Brain pericyte (primary cell): ENCODE data around the gene GCC1.

Experiments
- DNase-seq: peaks from one replicate; pipeline ENCODE4 v3.0.0-alpha.2; 2012; ENCODE audit warnings: low read depth, low spot score

GCC1 gene

GRCh38 chr7:127536394-127536691 lies 49.1 kb downstream of the GCC1 start:
- no peak for DNase-seq

- DNase-seq: no peak
These were observed 49.6 kb downstream of the GCC1 start for GRCh38 chr7:127535546-127536393.

GRCh38 chr7:127534636-127535035 lies 50.8 kb downstream of the GCC1 start:
- DNase-seq: no peak

- DNase-seq: no peak
These were observed 52.7 kb downstream of the GCC1 start for GRCh38 chr7:127532736-127533135.

- DNase-seq: no peak
These were observed 53.2 kb downstream of the GCC1 start for GRCh38 chr7:127532151-127532550.
